Prostate gland (tissue), 2 donors: ENCODE results near the gene IGLL1. TPM values are rescaled to one million over a fixed set of nuclear protein-coding genes. Genes with fewer than 3 reads are reported as not detected.

Experiments
- DNase-seq: peaks from one replicate; pipeline ENCODE4 v3.0.0-alpha.2; 2019; ENCODE audit warnings: low spot score
- H3K27ac ChIP-seq, 2 donors: fragments of 200-600 bp; sonication (generic); 2 replicates each; pipeline ENCODE4 v1.5.1; 2017 to 2019
- H3K27me3 ChIP-seq: fragments of 200-600 bp; sonication (generic); replicated peaks from 2 replicates; pipeline ENCODE4 v1.5.1; 2019; ENCODE audit not compliant: insufficient read depth
- H3K36me3 ChIP-seq, 2 donors: fragments of 200-600 bp; sonication (generic); 1 replicate in 1 of 2; 2 replicates in 1 of 2; pipeline versions ENCODE4 v1.5.1 to v1.8.1; 2017 to 2019
- H3K4me1 ChIP-seq: fragments of 200-600 bp; sonication (generic); replicated peaks from 2 replicates; pipeline ENCODE4 v1.5.1; 2019
- H3K4me3 ChIP-seq, 2 donors: fragments of 200-600 bp; sonication (generic); 2 replicates each; pipeline ENCODE4 v1.5.1; 2017 to 2019
- H3K9me3 ChIP-seq: fragments of 200-600 bp; sonication (generic); 2 replicates; pipeline ENCODE4 v1.5.1; 2017
- CTCF ChIP-seq, 4 experiments: fragments of 200-600 bp in 2 of 4; fragments of 450-650 bp in 2 of 4; sonication (generic) in 2 of 4; IDR thresholded peaks; 1 replicate in 3 of 4; 2 replicates in 1 of 4; pipeline ENCODE4 v1.5.1; 2016 to 2019; ENCODE audit warnings: antibody characterized with exemption in 4 of 4, mild to moderate bottlenecking in 2 of 4, moderate library complexity in 2 of 4
- POLR2A ChIP-seq: fragments of 450-650 bp; IDR thresholded peaks from one replicate; pipeline ENCODE4 v1.6.1; 2016; ENCODE audit warnings: antibody characterized with exemption, mild to moderate bottlenecking
- POLR2AphosphoS5 ChIP-seq: sonication (generic); formaldehyde crosslinking; IDR thresholded peaks from one replicate; pipeline ENCODE4 v1.6.1; 2017; ENCODE audit warnings: antibody characterized with exemption
- WGBS: methylation state at CpG from one replicate; pipeline ENCODE4 v1.1.5; 2018; 5-methylcytosine and 5-hydroxymethylcytosine counted together
- intact Hi-C: fragments of 100-400 bp; cut with DNase I; formaldehyde crosslinking; loops from one replicate; pipeline ENCODE4 v1.14.2; 2022
- total RNA-seq, 2 donors: library from RNA; depleted of rRNA; stranded (reverse); fragments of >200 nt; gene quantifications; one replicate each; pipeline ENCODE4 v1.1.0, GENCODE V29; 2016

Gene IGLL1
- total RNA-seq, 2 donors from 2014 or later = 0.85 TPM; not detected in 1

GRCh38 chr22:23591846-23592245, 11.8 kb upstream of the IGLL1 start:
- Histone ChIP-seq H3K27ac (no peak overlapping the region), H3K4me1 (no peaks in the 10 kb centered on the region), H3K4me3 (no peak overlapping the region), H3K36me3 (no peaks in the 10 kb centered on the region), H3K9me3 (no peaks in the 10 kb centered on the region), H3K27me3 (no peaks in the 10 kb centered on the region)
- TF ChIP-seq CTCF (IDR thresholded peaks at IDR 0.05) = no peak
- TF ChIP-seq POLR2AphosphoS5 = no peak
- no peak for TF ChIP-seq POLR2A
- WGBS = 96% methylated on average over 7 of the region's 7 CpGs
- intact Hi-C loops = no loop called here
- no peak for DNase-seq

GRCh38 chr22:23591201-23591791, 11.2 kb upstream of the IGLL1 start:
- Histone ChIP-seq H3K4me1 (no peaks in the 10 kb centered on the region), H3K9me3 (no peaks in the 10 kb centered on the region), H3K4me3 (no peak overlapping the region), H3K27me3 (no peaks in the 10 kb centered on the region), H3K27ac (no peak overlapping the region), H3K36me3 (no peaks in the 10 kb centered on the region)
- peak; percentile 59 for DNase-seq
- WGBS = 57% methylated on average over 11 of the region's 11 CpGs
- TF ChIP-seq CTCF (IDR thresholded peaks at IDR 0.05) (peak; percentile 58 to 79 (median 74)), POLR2A (no peak), POLR2AphosphoS5 (peak; percentile 4)
- intact Hi-C loops = no loop called here

GRCh38 chr22:23583836-23584235, 3.7 kb upstream of the IGLL1 start:
- no peak overlapping the region for H3K27ac ChIP-seq
- no peaks in the 10 kb centered on the region for H3K36me3 ChIP-seq
- no peaks in the 10 kb centered on the region for H3K27me3 ChIP-seq
- TF ChIP-seq POLR2A = no peak
- TF ChIP-seq CTCF (IDR thresholded peaks at IDR 0.05) = no peak
- TF ChIP-seq POLR2AphosphoS5 = no peak
- no peaks in the 10 kb centered on the region for H3K4me1 ChIP-seq
- no peak overlapping the region for H3K4me3 ChIP-seq
- WGBS = 79% methylated on average over 5 of the region's 6 CpGs
- no peak for DNase-seq
- intact Hi-C loops = no loop called here
- H3K9me3 ChIP-seq = no peaks in the 10 kb centered on the region

- DNase-seq = no peak
- intact Hi-C loops = no loop called here
- H3K36me3 ChIP-seq = no peaks in the 10 kb centered on the region
- H3K27ac ChIP-seq = no peak overlapping the region
- no peaks in the 10 kb centered on the region for H3K27me3 ChIP-seq
- no peaks in the 10 kb centered on the region for H3K4me1 ChIP-seq
- TF ChIP-seq POLR2A (no peak), CTCF (IDR thresholded peaks at IDR 0.05) (no peak), POLR2AphosphoS5 (no peak)
- no peaks in the 10 kb centered on the region for H3K9me3 ChIP-seq
- 71% methylated on average over 7 of the region's 7 CpGs for WGBS
- no peak overlapping the region for H3K4me3 ChIP-seq
Observed at GRCh38 chr22:23583153-23583552, 3.1 kb upstream of the IGLL1 start.

- Histone ChIP-seq H3K27ac (no peak overlapping the region), H3K4me1 (no peaks in the 10 kb centered on the region), H3K9me3 (no peaks in the 10 kb centered on the region), H3K36me3 (no peaks in the 10 kb centered on the region), H3K27me3 (no peaks in the 10 kb centered on the region), H3K4me3 (no peak overlapping the region)
- no peak for TF ChIP-seq POLR2AphosphoS5
- no peak for TF ChIP-seq POLR2A
- no peak for TF ChIP-seq CTCF (IDR thresholded peaks at IDR 0.05)
- DNase-seq = no peak
- WGBS = 74% methylated on average over 8 of the region's 8 CpGs
- intact Hi-C loops = no loop called here
Observed at GRCh38 chr22:23581260-23581650, 1.2 kb upstream of the IGLL1 start.
